ENCODE results near the gene ITGA4.

The ITGA4 gene

DNA sequence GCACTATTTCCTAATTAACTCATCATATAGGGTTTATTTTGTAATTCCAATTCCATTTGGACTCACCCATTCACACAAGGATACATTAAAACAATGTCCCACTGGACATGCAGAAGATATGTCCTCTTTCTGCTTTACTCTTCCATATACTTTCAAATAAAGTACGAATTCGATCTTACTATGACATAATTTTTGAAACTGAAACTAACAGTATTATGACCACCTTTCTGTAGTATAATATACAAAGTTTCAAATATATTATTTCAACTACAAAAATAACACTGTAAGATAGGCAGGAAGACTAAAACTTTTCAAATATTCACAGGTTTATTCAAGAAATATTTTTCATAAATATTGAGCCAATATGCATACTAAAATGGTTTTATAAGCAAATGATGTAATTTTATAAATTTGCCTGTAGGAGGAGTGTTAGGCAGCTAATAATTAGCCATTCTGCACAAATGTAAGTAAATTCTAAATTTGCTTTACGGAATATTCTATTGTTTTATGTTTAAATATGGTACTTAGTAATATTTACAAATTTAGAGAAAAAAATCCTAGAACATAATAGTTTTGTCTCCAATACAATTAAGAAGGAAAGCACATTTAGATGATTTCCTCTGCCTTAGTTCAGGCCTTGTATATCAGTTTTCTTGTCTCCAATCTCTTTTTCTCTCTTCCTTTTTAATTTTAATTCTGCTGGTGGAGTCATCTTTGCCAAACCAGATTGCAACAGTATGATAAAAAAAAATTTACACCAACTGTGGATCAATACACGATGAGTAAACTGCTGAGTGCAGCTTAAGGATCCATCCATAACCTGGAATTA is 113.9 kb downstream of the ITGA4 start:
- no peak for DNase-seq (ENCODE audit: low read depth in 2 of 2, low spot score in 1 of 2)

DNA sequence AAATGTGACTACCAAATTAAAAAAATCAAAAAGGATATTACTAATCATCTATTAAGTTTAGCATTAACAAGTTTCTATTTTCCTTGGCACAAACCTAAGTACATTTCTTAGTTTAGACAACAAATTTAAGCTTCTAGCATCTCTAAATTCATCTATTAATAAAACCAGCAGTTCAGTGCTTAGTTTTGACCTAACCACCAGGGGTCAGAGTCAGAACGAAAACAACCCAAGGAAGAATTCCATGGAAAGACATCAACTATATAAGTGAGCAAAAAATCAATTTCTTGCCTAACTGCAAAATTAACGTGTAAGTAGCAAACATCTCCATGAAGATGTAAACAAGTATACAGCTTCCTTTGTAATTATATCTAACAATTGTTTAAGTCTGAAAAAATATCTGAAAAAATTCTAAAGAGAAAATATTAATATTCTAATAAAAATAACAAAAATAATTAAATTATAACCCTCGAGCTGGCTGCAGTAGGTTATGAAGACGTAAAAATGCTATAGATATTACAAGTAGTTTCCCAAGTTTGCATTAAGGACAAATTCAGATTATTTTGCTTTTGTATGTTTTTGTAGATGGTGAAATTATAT is 116.1 kb downstream of the ITGA4 start:
- no peak for DNase-seq (ENCODE audit: low read depth in 2 of 2, low spot score in 1 of 2)

DNA sequence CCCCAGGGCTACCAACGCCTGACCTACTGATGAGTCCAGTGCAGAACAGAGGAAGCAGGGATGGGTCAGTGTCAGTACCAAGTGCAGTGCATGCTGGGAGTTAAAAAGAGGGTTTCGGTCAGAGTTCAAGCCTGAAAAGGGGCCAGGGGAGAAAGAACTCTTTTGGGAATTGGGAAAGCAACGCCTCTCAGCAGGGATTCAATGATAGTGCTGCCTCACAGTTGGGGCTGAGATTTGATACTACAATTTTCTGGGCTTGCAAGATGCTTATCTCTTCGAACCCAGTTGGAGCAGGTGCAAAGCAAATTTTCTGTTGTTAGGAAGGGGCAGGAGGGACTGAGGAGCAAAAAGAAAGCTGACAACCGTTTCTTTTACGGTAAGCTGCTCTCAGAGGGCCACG is 117.1 kb downstream of the ITGA4 start:
- DNase-seq (ENCODE audit: low read depth in 2 of 2, low spot score in 1 of 2): no peak

DNA sequence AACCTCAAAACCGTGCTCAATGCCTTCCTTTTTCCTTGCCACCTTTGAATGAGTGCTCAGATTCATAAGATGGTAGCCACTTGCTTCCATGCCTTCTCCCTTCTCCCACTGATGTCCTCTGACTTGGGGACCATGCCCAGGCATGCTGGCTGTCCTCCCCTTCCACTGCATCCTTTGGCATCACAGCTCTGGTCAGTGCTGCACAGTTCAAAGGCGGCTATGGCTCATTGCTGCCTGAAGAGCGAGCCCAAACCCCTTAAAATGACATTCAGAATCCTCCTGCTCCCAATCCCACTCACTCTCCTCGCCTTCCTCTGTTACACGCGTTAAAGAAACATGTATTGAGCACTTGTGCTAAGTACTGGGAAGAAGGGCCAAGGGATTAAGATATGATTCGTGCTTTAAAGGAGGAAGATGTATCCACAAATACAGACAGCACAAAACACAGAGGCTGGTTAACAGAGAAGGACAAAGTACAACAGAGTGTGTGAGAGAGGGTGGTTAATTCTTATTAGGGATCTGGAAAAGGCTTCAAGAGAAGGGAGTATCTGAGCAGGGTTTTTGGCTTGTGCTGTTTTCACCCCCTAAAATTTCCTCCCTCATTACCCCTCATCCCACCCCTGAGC is 118.0 kb downstream of the ITGA4 start:
- no peak for DNase-seq (ENCODE audit: low read depth in 2 of 2, low spot score in 1 of 2)

DNA sequence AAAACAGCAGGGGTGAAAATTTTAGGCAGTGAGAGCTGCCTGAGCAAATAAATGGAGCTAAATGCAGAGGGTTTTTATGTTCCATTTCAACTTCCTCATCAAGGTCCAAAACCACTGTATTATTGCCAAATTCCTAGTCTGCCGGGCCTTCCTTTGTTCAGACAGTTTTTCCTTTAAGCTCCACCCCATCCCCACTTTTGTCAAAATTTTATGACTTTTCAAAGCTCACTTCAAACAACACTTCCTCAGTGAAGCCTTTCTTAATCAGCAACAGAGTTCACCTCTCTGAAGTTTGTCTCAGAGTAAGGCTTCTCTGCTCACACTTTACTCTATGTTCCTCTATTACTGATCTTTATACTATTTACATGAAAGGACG is 118.5 kb downstream of the ITGA4 start:
- DNase-seq (ENCODE audit: low read depth in 2 of 2, low spot score in 1 of 2): no peak

DNA sequence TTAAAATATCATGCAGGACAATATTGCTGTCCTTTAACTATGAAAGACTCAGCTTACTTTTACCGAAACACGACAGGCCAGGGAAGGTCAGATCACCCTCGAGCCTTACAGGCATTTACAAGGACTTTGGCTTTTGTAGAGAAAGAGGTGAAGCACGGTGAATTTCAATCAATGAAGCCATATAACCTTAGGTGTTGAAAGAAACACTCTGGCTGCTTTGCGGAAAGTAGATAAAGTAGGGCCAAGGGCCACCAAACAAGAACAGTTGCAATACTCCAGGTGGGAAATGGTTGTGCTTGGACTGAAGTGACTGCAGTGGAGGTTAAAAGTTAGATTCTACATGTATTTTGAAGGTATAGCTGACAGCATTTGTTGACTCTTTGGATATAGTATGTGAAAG is 119.2 kb downstream of the ITGA4 start:
- no peak for DNase-seq (ENCODE audit: low read depth in 2 of 2, low spot score in 1 of 2)

DNA sequence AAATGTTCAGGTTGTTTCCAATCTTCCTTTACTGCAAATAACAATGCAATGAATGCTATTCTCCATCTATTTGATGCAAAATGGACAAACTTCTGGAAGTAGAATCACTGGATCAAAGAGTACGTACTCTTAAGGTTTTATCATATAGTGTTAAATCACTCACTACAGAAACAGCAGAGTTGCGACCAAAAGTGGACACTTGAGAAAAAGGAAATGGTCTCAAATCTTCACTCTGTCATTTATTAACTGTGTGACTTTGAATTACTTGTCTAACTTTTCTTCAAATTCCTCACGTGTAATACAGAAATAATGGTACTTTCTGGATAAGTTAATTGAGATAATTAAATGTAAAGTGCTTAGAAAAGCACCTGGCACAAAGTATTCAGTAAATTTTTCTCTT is 121.6 kb downstream of the ITGA4 start:
- no peak for DNase-seq (ENCODE audit: low read depth in 2 of 2, low spot score in 1 of 2)

DNA sequence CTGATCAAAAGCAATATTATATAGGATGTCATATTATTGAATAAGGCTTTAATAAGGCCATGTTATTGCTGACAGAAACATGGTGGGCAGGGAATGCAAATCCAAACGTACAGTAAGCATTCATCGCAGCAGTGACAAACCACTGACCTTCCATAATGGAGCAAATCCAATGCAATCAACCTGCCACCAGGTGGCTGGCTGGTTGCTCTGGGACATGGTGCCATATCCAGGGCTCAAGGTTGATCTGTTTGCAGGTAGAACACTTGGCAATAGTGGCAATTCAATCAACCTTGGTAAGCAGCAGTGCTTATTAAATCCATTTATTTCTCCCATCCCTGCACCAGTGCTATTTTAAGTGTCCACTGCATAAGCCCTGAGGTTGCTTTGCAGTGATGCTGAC is 124.3 kb downstream of the ITGA4 start:
- no peak for DNase-seq (ENCODE audit: low read depth in 2 of 2, low spot score in 1 of 2)

DNA sequence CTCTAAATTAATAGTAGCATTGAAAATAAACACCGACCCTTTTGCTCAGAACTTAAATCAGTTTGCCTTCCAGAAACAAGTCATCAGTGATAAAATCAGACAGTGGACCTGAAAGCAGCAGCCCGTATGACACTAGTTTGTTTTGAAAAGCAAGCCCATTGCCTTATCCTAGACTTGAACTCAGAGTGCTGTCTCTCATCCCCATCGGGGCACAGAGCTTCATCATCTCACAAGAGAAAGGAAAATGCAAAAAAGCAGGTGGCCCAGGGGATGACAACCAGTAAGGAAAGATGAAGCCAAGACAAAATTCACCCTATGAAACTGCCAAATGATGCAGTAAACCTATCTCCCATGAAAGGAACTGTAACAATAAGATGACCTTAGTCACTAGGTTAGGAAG is 128.5 kb downstream of the ITGA4 start:
- DNase-seq (ENCODE audit: low read depth in 2 of 2, low spot score in 1 of 2): no peak

All from stimulated activated CD8-positive, alpha-beta memory T cell treated with anti-CD3 and anti-CD28 coated beads, Interleukin-4, amount 100 ng/mL, for 1 hour (primary cell).